Middle frontal gyrus (tissue), 1 donor: ENCODE data around the gene ORM2.
"Not testable (repeated sequence)": the region's sequence is repeated elsewhere in the genome, so short reads cannot be mapped to it uniquely, and the experiment has no call there.

Experiments
- DNase-seq: peaks from one replicate; pipeline ENCODE4 v3.0.0-alpha.2; 2015; ENCODE audit warnings: low spot score; ENCODE audit errors: extremely low spot score

Gene ORM2

GRCh38 chr9:114331229-114332195 lies 1.8 kb downstream of the ORM2 start:
- not testable (repeated sequence) for DNase-seq

GRCh38 chr9:114332474-114333040 lies 2.9 kb downstream of the ORM2 start:
- DNase-seq: not testable (repeated sequence)

- DNase-seq: not testable (repeated sequence)
These were observed 4.0 kb downstream of the ORM2 start for GRCh38 chr9:114333718-114334117.

- no peak for DNase-seq
These were observed 4.8 kb downstream of the ORM2 start for GRCh38 chr9:114334490-114334889.

GRCh38 chr9:114335745-114336144 lies 6.1 kb downstream of the ORM2 start:
- DNase-seq: no peak

GRCh38 chr9:114336157-114336556 lies 6.5 kb downstream of the ORM2 start:
- DNase-seq: no peak

GRCh38 chr9:114336699-114337395 lies 7.2 kb downstream of the ORM2 start:
- no peak for DNase-seq

GRCh38 chr9:114338187-114338586 lies 8.5 kb downstream of the ORM2 start:
- DNase-seq: no peak

- DNase-seq: no peak
These were observed 9.7 kb downstream of the ORM2 start for GRCh38 chr9:114339130-114339908.

- no peak for DNase-seq
These were observed 11.6 kb downstream of the ORM2 start for GRCh38 chr9:114341152-114341830.

GRCh38 chr9:114341991-114342390 lies 12.3 kb downstream of the ORM2 start:
- DNase-seq: no peak

- DNase-seq: no peak
These were observed 13.2 kb downstream of the ORM2 start for GRCh38 chr9:114342755-114343440.

- no peak for DNase-seq
These were observed 14.0 kb downstream of the ORM2 start for GRCh38 chr9:114343471-114344187.

GRCh38 chr9:114344188-114344566 lies 14.5 kb downstream of the ORM2 start:
- DNase-seq: no peak

GRCh38 chr9:114344692-114345091 lies 15.0 kb downstream of the ORM2 start:
- no peak for DNase-seq

- DNase-seq: no peak
These were observed 15.9 kb downstream of the ORM2 start for GRCh38 chr9:114345493-114346065.

- no peak for DNase-seq
These were observed 16.5 kb downstream of the ORM2 start for GRCh38 chr9:114346146-114346545.

- no peak for DNase-seq
These were observed 18.0 kb downstream of the ORM2 start for GRCh38 chr9:114347675-114348074.

- DNase-seq: no peak
These were observed 18.7 kb downstream of the ORM2 start for GRCh38 chr9:114348261-114348905.
